Gastrocnemius medialis (tissue), 4 donors: ENCODE results near the gene NDUFAF3. TPM values are rescaled to one million over a fixed set of nuclear protein-coding genes. Genes with fewer than 3 reads are reported as not detected.

ENCODE experiments used
- ATAC-seq, 2 donors: fragments of 150-250 bp; one replicate each; pipeline ENCODE4 v1.9.1; 2016
- DNase-seq, 2 donors: peaks; one replicate each; pipeline ENCODE4 v3.0.0-alpha.2; 2019
- H3K27ac ChIP-seq, 4 donors: fragments of 200-600 bp; sonication (generic); 1 replicate in 1 of 4; 2 replicates in 3 of 4; pipeline ENCODE4 v1.5.1; 2016 to 2018; ENCODE audit warnings: mild to moderate bottlenecking in 2 of 4, moderate library complexity in 1 of 4
- H3K27me3 ChIP-seq, 3 donors: fragments of 200-600 bp; sonication (generic) in 2 of 3; 1 replicate in 1 of 3; 2 replicates in 2 of 3; pipeline versions ENCODE4 v1.5.1 to v1.6.0; 2016 to 2019; ENCODE audit warnings: mild to moderate bottlenecking in 1 of 3, moderate library complexity in 1 of 3
- H3K36me3 ChIP-seq, 2 donors: fragments of 200-600 bp; sonication (generic) in 1 of 2; one replicate each; pipeline ENCODE4 v1.5.1; 2017 to 2018
- H3K4me1 ChIP-seq, 2 donors: fragments of 200-600 bp; sonication (generic) in 1 of 2; one replicate each; pipeline ENCODE4 v1.5.1; 2016 to 2017; ENCODE audit warnings: mild to moderate bottlenecking in 2 of 2
- H3K4me3 ChIP-seq, 4 donors: fragments of 200-600 bp; sonication (generic) in 3 of 4; 1 replicate in 1 of 4; 2 replicates in 3 of 4; pipeline ENCODE4 v1.5.1; 2016 to 2019; ENCODE audit warnings: mild to moderate bottlenecking in 2 of 4
- H3K9me3 ChIP-seq, 3 donors: fragments of 200-600 bp; sonication (generic) in 2 of 3; 1 replicate in 1 of 3; 2 replicates in 2 of 3; pipeline ENCODE4 v1.5.1; 2016 to 2019
- POLR2A ChIP-seq, 2 donors: fragments of 450-650 bp; IDR thresholded peaks; one replicate each; pipeline ENCODE4 v1.6.1; 2017; ENCODE audit warnings: antibody characterized with exemption in 2 of 2, mild to moderate bottlenecking in 2 of 2, moderate library complexity in 2 of 2
- in situ Hi-C, 4 donors: fragments of 200-750 bp; cut with MboI; loops; one replicate each; pipeline versions ENCODE4 v1.15.0 to v1.8.0; 2017; ENCODE audit warnings: low sequenced_read_pairs in 4 of 4
- intact Hi-C: fragments of 100-400 bp; cut with DNase I; formaldehyde crosslinking; loops from one replicate; pipeline ENCODE4 v1.15.1; 2023; ENCODE audit warnings: low total_unique reads
- total RNA-seq, 4 donors: library from RNA; depleted of rRNA; stranded (reverse); fragments of >200 nt; gene quantifications; one replicate each; pipeline versions ENCODE4 v1.1.0 to v1.2.3, GENCODE V29; 2016
- TF ChIP-seq, protein P1 (sequence below), 5 experiments: fragments of 450-650 bp in 3 of 5; fragments of 200-600 bp in 2 of 5; sonication (generic) in 2 of 5; IDR thresholded peaks in 4 of 5; conservative IDR thresholded peaks in 1 of 5; 1 replicate in 4 of 5; 2 replicates in 1 of 5; pipeline ENCODE4 v1.5.1; 2016 to 2019; ENCODE audit warnings: antibody characterized with exemption in 5 of 5, mild to moderate bottlenecking in 3 of 5, moderate library complexity in 3 of 5

The NDUFAF3 gene
- total RNA-seq, 4 donors from 2014 or later = 129 to 181 (median 148) TPM

DNA sequence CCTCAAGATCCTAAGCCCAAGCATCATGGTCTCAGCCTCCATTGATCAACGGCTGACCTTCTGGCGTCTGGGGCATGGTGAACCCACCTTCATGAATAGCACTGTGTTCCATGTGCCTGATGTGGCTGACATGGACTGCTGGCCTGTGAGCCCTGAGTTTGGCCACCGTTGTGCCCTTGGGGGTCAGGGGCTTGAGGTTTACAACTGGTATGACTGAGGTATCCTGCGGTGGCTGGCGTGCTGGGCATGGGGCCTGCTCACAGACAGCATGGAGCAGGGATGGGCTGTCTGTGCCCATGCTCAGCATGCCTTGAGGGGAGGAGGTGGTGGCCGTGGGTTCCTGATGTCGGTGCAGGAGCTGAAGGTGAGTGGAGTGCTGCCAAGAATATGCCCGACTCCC, 6.8 kb upstream of the NDUFAF3 start:
- peaks cover 0 to 28% of the 10 kb centered on the region in 2 donors for H3K36me3 ChIP-seq
- no peak overlapping the region for H3K27ac ChIP-seq
- peaks cover 38 to 46% of the 10 kb centered on the region in 2 donors for H3K4me1 ChIP-seq
- H3K27me3 ChIP-seq = no peaks in the 10 kb centered on the region
- in situ Hi-C loops = no loop called here
- no peaks in the 10 kb centered on the region for H3K9me3 ChIP-seq
- ATAC-seq (no peak), DNase-seq (no peak)
- intact Hi-C loops = no loop called here
- no peak for TF ChIP-seq POLR2A (IDR thresholded peaks at IDR 0.05)
- TF ChIP-seq, protein P1, sequence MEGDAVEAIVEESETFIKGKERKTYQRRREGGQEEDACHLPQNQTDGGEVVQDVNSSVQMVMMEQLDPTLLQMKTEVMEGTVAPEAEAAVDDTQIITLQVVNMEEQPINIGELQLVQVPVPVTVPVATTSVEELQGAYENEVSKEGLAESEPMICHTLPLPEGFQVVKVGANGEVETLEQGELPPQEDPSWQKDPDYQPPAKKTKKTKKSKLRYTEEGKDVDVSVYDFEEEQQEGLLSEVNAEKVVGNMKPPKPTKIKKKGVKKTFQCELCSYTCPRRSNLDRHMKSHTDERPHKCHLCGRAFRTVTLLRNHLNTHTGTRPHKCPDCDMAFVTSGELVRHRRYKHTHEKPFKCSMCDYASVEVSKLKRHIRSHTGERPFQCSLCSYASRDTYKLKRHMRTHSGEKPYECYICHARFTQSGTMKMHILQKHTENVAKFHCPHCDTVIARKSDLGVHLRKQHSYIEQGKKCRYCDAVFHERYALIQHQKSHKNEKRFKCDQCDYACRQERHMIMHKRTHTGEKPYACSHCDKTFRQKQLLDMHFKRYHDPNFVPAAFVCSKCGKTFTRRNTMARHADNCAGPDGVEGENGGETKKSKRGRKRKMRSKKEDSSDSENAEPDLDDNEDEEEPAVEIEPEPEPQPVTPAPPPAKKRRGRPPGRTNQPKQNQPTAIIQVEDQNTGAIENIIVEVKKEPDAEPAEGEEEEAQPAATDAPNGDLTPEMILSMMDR (IDR thresholded peaks at IDR 0.05 in 4 of 5, conservative IDR thresholded peaks at IDR 0.05 in 1 of 5) = no peak
- no peak overlapping the region for H3K4me3 ChIP-seq

DNA sequence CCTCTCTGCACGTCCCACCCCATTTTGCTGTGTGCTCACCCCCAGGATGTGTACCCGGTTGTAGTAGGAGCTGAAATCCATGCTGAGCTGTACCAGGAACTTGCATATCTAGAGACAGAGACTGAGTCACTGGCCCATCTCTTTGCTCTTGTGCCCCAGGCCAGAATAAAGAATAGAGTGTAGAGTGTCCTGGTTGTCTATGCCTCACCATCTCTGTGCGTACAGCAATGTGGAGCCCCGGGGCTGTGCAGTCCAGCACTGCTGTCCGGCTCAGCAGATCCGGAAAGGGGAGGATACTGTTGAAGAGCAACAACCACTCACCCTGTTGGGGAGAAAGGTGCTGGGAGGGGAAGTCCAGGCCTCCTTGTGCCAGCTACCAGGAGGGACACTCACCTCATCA, 6.2 kb upstream of the NDUFAF3 start:
- Histone ChIP-seq H3K4me3 (no peak overlapping the region), H3K27ac (no peak overlapping the region), H3K9me3 (no peaks in the 10 kb centered on the region), H3K36me3 (peaks cover 0 to 28% of the 10 kb centered on the region in 2 donors), H3K4me1 (peaks cover 43 to 53% of the 10 kb centered on the region in 2 donors), H3K27me3 (no peaks in the 10 kb centered on the region)
- no peak for DNase-seq
- ATAC-seq = no peak
- intact Hi-C loops (no loop called here), in situ Hi-C loops (no loop called here)
- TF ChIP-seq, protein P1 (IDR thresholded peaks at IDR 0.05 in 4 of 5, conservative IDR thresholded peaks at IDR 0.05 in 1 of 5) = no peak
- TF ChIP-seq POLR2A (IDR thresholded peaks at IDR 0.05) = no peak

DNA sequence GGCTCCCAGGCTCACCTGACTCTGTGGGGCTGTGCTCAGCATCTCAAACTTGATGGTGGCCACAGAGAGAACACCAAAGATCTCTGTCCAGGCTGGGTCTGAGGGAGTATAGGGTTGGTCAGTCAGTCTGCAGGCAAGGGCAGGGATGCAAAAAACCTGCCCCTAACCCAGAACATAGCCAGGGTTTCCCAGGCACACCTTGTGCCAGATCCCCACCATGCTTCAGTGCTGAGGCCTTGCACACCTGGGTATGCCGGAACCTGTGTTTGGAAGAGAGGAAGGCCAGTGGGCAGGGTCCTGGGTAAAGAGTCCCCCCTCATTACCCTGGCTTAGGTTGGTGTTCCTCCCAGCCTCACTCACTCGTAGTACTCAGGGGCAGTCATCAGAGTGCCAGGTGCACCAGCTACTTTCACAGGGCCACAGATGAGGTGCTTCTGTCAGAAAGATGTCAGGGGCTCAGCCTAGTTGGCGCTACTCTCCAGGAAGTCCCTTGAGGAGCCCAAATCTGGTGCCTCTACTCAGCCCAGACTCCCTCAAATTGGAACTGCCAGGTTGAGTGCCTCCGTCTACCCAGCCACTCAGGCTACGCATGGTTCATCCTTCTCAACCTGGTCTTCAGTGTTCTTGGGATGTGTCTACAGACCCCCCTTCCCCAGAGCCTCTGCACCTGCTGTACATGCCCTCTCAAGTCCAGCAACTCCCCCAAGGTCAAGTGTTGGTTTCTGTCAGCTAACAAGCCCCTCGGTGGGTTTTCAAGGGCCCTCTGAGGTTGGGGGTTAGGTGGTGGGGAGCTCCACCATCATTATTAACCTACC, 5.3 kb upstream of the NDUFAF3 start:
- Histone ChIP-seq H3K27ac (peak overlapping the region in 1 of 4 donors; percentile 84), H3K36me3 (peaks cover 0 to 28% of the 10 kb centered on the region in 2 donors), H3K27me3 (no peaks in the 10 kb centered on the region), H3K9me3 (no peaks in the 10 kb centered on the region), H3K4me1 (peaks cover 42 to 54% of the 10 kb centered on the region in 2 donors), H3K4me3 (no peak overlapping the region)
- in situ Hi-C loops (no loop called here), intact Hi-C loops (no loop called here)
- no peak for ATAC-seq
- DNase-seq = no peak
- TF ChIP-seq, protein P1 (IDR thresholded peaks at IDR 0.05 in 4 of 5, conservative IDR thresholded peaks at IDR 0.05 in 1 of 5) = no peak
- no peak for TF ChIP-seq POLR2A (IDR thresholded peaks at IDR 0.05)

DNA sequence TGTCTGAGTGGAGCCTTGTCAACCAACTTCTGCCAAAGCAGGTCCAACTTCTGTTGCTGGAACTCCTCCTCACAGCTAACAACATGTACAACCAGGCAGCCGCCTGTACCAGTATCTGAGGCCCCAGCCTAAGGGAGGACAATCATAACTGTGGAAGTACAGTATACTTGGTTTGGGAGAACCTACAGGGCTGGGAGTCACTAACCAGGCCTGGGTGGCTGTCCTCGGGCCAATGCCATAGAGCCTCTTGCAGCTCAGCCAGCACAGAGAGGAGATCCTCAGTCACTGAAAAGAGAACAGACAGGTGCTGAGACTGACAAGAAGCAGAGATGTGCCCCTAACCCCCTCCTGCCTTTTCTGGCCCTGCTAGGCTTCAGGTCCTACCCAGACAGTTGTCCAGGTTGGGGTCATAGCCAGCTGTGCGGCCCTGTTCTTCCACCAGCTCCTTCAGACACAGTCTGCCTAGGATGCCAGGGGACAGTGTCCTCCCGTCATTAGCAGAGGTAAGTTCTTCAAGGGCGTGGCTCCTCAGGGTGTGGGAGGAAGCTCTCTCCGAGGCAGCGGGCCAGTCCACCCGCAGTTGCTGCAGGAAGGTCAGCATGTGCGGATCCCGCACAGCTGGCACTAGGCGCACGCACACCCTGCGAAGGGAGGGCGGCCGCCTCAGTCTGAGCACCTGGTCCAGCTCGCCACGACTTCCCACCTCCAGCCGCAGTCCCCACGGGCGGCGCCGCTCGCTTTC, 4.5 kb upstream of the NDUFAF3 start:
- intact Hi-C loops = no loop called here
- DNase-seq (no peak), ATAC-seq (no peak)
- Histone ChIP-seq H3K4me1 (peaks cover 34 to 48% of the 10 kb centered on the region in 2 donors), H3K27ac (peak overlapping the region; percentile 78 to 87 (median 82)), H3K9me3 (no peaks in the 10 kb centered on the region), H3K27me3 (no peaks in the 10 kb centered on the region), H3K36me3 (peaks cover 0 to 28% of the 10 kb centered on the region in 2 donors), H3K4me3 (peak overlapping the region; percentile 88 to 96 (median 90))
- in situ Hi-C loops = no loop called here
- TF ChIP-seq, protein P1 (IDR thresholded peaks at IDR 0.05 in 4 of 5, conservative IDR thresholded peaks at IDR 0.05 in 1 of 5) = no peak
- no peak for TF ChIP-seq POLR2A (IDR thresholded peaks at IDR 0.05)
